Prostate gland (tissue), 2 donors: ENCODE data around the gene C16orf78. TPM values are rescaled to one million over a fixed set of nuclear protein-coding genes. Genes with fewer than 3 reads are reported as not detected.

Experiments used
- DNase-seq: peaks from one replicate; pipeline ENCODE4 v3.0.0-alpha.2; 2019; ENCODE audit warnings: low spot score
- H3K27ac ChIP-seq, 2 donors: fragments of 200-600 bp; sonication (generic); 2 replicates each; pipeline ENCODE4 v1.5.1; 2017 to 2019
- H3K27me3 ChIP-seq: fragments of 200-600 bp; sonication (generic); replicated peaks from 2 replicates; pipeline ENCODE4 v1.5.1; 2019; ENCODE audit not compliant: insufficient read depth
- H3K36me3 ChIP-seq, 2 donors: fragments of 200-600 bp; sonication (generic); 1 replicate in 1 of 2; 2 replicates in 1 of 2; pipeline versions ENCODE4 v1.5.1 to v1.8.1; 2017 to 2019
- H3K4me1 ChIP-seq: fragments of 200-600 bp; sonication (generic); replicated peaks from 2 replicates; pipeline ENCODE4 v1.5.1; 2019
- H3K4me3 ChIP-seq, 2 donors: fragments of 200-600 bp; sonication (generic); 2 replicates each; pipeline ENCODE4 v1.5.1; 2017 to 2019
- H3K9me3 ChIP-seq: fragments of 200-600 bp; sonication (generic); 2 replicates; pipeline ENCODE4 v1.5.1; 2017
- CTCF ChIP-seq, 4 experiments: fragments of 200-600 bp in 2 of 4; fragments of 450-650 bp in 2 of 4; sonication (generic) in 2 of 4; IDR thresholded peaks; 1 replicate in 3 of 4; 2 replicates in 1 of 4; pipeline ENCODE4 v1.5.1; 2016 to 2019; ENCODE audit warnings: antibody characterized with exemption in 4 of 4, mild to moderate bottlenecking in 2 of 4, moderate library complexity in 2 of 4
- POLR2A ChIP-seq: fragments of 450-650 bp; IDR thresholded peaks from one replicate; pipeline ENCODE4 v1.6.1; 2016; ENCODE audit warnings: antibody characterized with exemption, mild to moderate bottlenecking
- POLR2AphosphoS5 ChIP-seq: sonication (generic); formaldehyde crosslinking; IDR thresholded peaks from one replicate; pipeline ENCODE4 v1.6.1; 2017; ENCODE audit warnings: antibody characterized with exemption
- WGBS: methylation state at CpG from one replicate; pipeline ENCODE4 v1.1.5; 2018; 5-methylcytosine and 5-hydroxymethylcytosine counted together
- intact Hi-C: fragments of 100-400 bp; cut with DNase I; formaldehyde crosslinking; loops from one replicate; pipeline ENCODE4 v1.14.2; 2022
- total RNA-seq, 2 donors: library from RNA; depleted of rRNA; stranded (reverse); fragments of >200 nt; gene quantifications; one replicate each; pipeline ENCODE4 v1.1.0, GENCODE V29; 2016

The C16orf78 gene
- total RNA-seq, 2 donors from 2014 or later, result not detected

DNA sequence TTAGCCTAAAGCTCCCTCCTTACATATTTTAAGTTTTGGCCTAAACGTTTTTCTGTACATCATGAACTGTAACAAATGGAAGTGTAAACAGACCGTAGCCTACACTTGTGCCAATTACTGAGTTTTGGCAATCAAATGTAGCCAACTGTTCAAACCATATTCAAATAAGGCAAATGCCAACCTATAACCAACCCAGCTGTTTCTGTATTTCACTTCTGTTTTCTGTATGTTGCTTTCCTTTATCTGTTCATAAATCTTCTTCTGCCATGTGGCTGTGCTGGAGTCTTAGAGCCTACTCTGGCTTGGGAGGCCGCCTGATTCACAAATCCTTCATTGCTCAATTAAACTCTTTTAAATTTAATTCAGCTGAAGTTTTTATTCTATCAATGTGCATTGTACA, 6.9 kb upstream of the C16orf78 start:
- intact Hi-C loops, result no loop called here
- no peak for TF ChIP-seq POLR2AphosphoS5
- TF ChIP-seq POLR2A, result no peak
- no peak for TF ChIP-seq CTCF (IDR thresholded peaks at IDR 0.05)
- no peak for DNase-seq
- Histone ChIP-seq H3K4me3 (no peak overlapping the region), H3K36me3 (no peaks in the 10 kb centered on the region), H3K9me3 (no peaks in the 10 kb centered on the region), H3K27ac (no peak overlapping the region), H3K4me1 (no peaks in the 10 kb centered on the region), H3K27me3 (no peaks in the 10 kb centered on the region)
- 37% methylated on average over 3 of the region's 3 CpGs for WGBS

GRCh38 chr16:49369651-49370611, 3.7 kb upstream of the C16orf78 start:
- intact Hi-C loops, result no loop called here
- 71% methylated on average over 3 of the region's 3 CpGs for WGBS
- H3K9me3 ChIP-seq, result no peaks in the 10 kb centered on the region
- DNase-seq, result no peak
- no peak overlapping the region for H3K4me3 ChIP-seq
- H3K36me3 ChIP-seq, result no peaks in the 10 kb centered on the region
- no peaks in the 10 kb centered on the region for H3K27me3 ChIP-seq
- H3K4me1 ChIP-seq, result no peaks in the 10 kb centered on the region
- no peak overlapping the region for H3K27ac ChIP-seq
- TF ChIP-seq POLR2AphosphoS5, result no peak
- TF ChIP-seq POLR2A, result no peak
- no peak for TF ChIP-seq CTCF (IDR thresholded peaks at IDR 0.05)

DNA sequence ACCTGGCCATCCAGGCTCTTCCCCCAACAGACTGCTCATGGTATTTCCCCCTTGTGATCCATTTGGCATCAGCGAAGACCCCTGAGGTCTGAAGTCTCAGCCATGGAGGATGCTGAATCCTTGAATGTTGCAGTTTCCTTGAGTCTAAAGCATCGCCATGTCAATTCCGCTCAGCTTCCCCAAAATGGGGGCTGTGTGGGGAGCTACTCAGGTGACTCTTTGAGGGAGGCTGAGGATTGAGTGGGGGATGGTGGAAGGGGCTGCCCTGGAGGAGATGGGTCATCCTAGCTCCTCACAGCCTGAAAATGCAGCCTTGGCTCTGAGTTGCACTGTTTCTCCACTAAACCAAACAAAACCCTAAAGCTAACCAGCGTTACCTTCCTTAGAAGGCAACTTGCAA, 2.6 kb downstream of the C16orf78 start:
- WGBS, result 82% methylated on average over 4 of the region's 4 CpGs
- Histone ChIP-seq H3K4me3 (no peak overlapping the region), H3K4me1 (no peaks in the 10 kb centered on the region), H3K27me3 (no peaks in the 10 kb centered on the region), H3K36me3 (no peaks in the 10 kb centered on the region), H3K27ac (no peak overlapping the region), H3K9me3 (no peaks in the 10 kb centered on the region)
- TF ChIP-seq CTCF (IDR thresholded peaks at IDR 0.05), result no peak
- no peak for TF ChIP-seq POLR2AphosphoS5
- no peak for TF ChIP-seq POLR2A
- intact Hi-C loops, result no loop called here
- no peak for DNase-seq

DNA sequence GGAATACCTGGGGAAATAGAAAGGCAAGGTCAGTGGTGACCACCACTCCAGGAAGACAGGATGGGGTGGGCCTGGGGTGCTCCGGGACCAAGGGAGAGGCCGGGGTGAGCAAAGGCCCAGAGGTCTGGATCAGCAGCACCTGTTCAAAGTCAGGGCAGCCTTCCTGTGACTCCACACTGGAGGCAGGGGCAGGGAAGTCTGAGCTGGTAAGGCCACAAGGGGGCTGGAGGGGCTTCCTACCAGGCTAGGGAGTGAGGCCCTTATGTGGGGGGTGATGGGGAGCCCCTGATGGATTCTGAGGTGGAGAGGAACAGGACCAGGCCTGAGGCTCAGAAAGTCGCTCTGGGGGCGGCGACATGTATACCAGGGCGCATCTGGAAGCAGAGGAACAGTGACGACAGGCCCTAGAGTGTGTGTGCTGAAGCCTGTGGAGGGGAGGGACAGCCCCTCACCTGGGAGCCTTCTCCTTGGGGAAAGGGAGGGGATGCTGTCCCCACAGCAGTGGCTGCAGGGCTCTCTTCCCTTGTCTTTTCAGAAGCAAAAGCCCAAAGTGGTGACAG, 3.7 kb downstream of the C16orf78 start:
- no peaks in the 10 kb centered on the region for H3K4me1 ChIP-seq
- intact Hi-C loops, result no loop called here
- TF ChIP-seq POLR2AphosphoS5, result no peak
- no peak for TF ChIP-seq CTCF (IDR thresholded peaks at IDR 0.05)
- no peak for TF ChIP-seq POLR2A
- no peak overlapping the region for H3K27ac ChIP-seq
- H3K9me3 ChIP-seq, result no peaks in the 10 kb centered on the region
- no peaks in the 10 kb centered on the region for H3K27me3 ChIP-seq
- H3K36me3 ChIP-seq, result no peaks in the 10 kb centered on the region
- no peak overlapping the region for H3K4me3 ChIP-seq
- 83% methylated on average over 7 of the region's 7 CpGs for WGBS
- no peak for DNase-seq
